DMS53 (cell line): ENCODE results near the gene WIPI1.
"Not testable (repeated sequence)": the region's sequence is repeated elsewhere in the genome, so short reads cannot be mapped to it uniquely, and the experiment has no call there.

Experiments
- DNase-seq: peaks from one replicate; lab custom pipeline; 2025; lab: John Stamatoyannopoulos, UW

The WIPI1 gene

GRCh38 chr17:68437979-68438822 is 19.1 kb downstream of the WIPI1 start:
- peak; percentile 74 for DNase-seq

DNA sequence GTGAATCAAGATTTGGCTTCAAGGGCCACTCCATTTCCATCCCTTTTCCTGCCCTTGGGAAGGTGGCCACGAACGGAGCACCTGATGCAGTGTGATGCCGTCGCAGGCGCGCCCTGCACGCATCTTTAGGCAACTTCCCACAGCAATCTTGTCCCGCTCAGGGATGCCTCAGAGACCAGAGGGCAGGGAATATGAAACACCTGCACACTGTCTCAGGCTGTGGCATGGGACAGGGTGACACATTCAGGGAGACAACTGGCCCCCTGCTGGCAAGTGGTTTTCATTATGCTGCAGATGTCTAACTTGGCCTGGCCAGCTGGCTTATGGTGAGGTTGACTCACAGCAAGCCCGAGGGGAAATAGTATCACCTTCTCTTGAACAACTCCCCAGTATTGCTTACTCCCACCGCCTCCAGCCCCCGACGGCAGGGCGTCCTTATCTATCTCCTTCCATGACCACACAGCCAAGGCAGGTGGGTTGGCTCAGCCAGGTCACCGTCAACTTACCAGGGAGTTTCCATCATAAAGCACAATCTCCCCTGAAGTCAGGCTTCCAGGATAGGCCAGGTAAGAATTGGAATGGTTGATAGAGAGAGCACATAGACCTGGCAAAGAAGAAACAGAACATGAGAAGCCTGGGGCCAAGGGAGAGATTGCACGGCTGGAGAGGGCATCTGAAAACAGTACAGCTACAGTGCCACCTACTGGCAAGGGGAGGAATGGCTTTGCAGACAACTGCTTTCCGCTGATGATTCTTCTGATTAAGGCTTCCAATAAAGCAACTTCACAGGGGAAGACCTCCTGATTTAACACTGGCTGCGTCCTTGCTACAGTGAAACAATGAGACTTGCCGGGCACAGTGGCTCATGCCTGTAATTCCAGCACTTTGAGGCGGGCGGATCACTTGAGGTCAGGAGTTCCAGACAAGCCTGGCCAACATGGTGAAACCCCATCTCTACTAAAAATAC is 21.1 kb downstream of the WIPI1 start:
- peak; percentile 87 for DNase-seq

GRCh38 chr17:68435361-68435760 is 21.9 kb downstream of the WIPI1 start:
- no peak for DNase-seq

- no peak for DNase-seq
These were observed 23.3 kb downstream of the WIPI1 start for GRCh38 chr17:68433911-68434508.

DNA sequence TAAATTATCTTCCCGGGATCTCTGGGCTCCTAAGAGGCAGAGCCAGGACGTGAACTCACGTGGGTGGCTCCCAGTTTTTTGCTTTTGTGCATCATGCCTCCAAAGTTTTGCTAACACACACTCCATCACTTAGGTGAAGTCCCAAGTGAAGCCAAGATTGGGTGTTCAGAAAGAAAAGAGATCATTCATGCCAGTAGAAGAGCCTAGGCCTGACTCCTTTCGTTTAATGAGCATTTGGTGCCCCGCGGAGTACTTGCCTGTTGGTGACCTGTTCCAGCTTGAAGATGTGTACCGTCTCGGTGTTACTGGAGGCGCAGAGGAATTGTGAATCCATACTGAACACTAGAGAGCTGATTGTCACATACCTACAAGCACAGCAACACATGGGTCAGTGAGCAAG is 24.1 kb downstream of the WIPI1 start:
- no peak for DNase-seq

DNA sequence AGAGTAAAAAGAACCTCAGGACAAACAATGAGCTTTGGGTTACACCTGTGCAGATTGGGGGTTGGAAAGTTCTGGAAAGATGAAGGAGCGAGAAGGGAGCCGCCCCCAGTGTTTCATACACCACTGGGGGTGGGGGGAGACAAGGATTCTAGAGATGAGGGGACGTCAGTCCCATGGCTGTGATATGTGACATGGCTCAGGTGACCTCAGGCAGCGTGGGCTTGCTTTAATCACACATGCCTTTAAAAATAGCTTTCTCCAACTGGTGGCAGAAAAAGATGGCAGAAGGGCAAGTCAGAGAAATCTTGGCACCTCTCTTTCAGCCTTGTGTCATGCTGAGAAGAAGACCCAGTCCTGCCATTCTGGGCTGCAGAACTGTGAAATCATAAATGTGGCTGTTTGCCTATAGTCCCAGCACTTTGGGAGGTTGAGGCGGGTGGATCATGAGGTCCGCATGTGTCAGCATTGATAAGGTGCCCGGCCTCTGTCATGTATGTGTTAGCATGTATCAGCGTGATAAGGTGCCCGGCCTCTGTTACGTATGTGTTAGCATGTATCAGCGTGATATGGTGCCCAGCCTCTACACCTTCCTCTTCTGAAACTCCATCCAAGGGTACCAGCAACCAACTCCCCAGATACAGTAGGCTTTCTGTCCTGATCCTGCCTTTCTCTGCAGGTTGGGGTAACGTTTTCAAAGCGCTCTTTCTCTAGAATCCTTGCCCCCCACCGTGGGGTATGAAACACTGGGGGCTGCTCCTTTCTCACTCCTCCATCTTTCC is 25.0 kb downstream of the WIPI1 start:
- DNase-seq, result no peak

- peak; percentile 43 for DNase-seq
These were observed 25.6 kb downstream of the WIPI1 start for GRCh38 chr17:68431661-68432071.

GRCh38 chr17:68431045-68431608 is 26.2 kb downstream of the WIPI1 start:
- DNase-seq, result no peak

DNA sequence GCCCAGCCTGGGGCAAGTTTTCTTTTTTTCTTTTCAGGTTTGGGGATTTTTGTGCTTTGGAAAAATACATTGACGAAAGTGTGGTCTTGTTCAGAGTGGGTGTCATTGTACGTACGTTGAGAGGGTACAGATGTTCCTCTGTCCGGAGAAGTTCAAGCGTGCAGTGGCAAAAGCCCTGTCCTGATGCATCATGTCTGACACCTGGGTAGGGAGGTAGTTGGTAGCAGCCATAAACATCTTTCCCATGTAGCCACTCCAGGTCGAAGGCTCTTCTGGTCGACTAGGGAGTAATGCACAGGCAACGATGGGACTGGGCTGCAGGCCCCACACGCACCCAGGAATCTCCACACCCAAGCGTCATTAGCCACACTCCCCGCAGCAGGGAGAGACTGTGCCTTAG is 27.4 kb downstream of the WIPI1 start:
- DNase-seq, result no peak

DNA sequence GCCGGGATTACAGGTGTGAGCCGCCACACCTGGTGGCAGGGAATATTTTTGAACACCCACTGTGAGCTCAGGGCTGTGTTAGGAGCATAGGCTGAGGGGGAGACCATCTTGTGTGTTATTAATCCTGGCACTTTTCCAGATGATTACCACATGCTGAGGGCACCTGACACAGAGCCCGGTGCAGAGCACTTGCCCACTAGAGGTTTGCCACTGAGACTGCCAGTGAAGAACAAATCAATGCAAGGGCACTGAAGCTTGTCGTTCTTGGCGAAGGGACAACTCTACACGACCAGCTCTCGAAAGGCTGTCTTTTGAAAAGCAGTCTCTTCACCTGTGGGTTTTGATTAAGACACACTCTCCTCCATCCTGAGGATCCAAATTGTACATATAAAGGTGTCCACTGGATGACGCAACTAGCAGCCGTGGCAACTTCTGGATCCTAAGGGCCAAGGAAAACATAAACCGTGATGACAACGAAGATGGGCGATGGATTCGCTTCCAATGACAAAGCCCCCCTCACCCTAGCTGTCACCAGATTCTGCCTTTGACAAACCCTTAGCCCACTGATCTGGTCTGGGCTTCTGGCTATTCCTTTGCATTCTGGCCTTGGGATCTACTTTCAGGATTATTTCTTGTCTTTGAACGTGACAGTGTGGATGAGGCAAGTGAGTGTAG is 28.7 kb downstream of the WIPI1 start:
- no peak for DNase-seq

GRCh38 chr17:68427575-68427974 is 29.7 kb downstream of the WIPI1 start:
- no peak for DNase-seq

GRCh38 chr17:68425979-68426378 is 31.3 kb downstream of the WIPI1 start:
- DNase-seq, result no peak

DNA sequence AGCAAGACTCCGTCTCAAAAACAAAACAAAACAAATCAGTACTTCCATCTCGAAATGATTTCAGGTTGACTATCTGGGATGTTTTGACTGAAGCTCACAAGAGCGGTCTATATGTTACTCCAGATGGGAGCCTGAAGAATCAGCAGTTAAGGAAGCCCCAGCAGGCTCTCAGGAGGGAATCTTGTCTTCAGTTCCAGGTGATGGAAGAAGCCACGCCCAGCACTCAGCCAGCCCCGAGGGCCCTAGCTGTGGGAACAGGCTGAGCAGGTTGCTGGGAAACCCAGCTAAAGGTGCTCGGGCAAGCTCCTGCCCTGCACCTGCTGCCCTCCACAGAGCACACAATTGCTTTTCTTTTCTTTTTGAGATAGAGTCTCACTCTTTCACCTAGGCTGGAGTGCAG is 32.4 kb downstream of the WIPI1 start:
- peak; percentile 90 for DNase-seq

GRCh38 chr17:68424203-68424602 is 33.1 kb downstream of the WIPI1 start:
- no peak for DNase-seq

- DNase-seq, result no peak
These were observed 34.0 kb downstream of the WIPI1 start for GRCh38 chr17:68423251-68423650.

DNA sequence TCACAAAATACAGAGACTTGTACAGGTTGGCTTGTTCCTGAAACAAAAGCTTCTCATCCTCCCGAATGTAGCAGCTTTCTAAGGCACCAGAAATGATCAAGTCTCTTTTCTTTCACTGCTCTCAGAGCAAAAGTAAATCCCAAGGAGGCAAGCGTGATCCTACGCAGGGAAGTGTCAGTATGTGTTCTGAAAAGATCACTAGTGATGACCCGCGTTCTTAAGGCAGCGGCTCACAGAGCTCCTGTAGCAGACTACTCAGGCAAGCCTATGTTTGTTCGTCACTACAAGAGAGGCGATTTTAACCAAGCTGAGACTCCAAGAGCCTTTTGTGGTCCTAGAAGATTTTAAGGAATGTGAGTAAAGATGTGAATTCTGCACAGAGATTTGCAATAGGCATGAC is 34.5 kb downstream of the WIPI1 start:
- no peak for DNase-seq

- no peak for DNase-seq
These were observed 35.8 kb downstream of the WIPI1 start for GRCh38 chr17:68421486-68421885.

DNA sequence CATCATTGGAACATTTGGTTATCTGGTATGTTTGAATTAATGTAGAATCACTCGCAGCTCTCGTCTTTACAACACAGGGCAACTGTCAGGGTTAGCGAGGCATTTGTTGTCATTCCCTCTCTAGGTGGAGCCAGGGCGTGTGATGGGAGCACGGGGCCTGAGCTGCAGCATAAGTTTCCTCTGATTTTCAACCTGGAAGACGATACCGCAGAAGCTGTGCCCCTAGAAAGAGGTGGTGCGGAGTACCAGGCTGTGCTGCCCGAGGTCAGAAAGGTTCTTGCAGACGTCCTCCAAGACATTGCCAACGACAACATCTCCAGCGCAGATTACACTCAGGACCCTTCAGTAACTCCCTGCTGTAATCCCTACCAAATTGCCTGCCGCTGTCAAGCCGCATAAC is 37.2 kb downstream of the WIPI1 start:
- DNase-seq, result no peak

DNA sequence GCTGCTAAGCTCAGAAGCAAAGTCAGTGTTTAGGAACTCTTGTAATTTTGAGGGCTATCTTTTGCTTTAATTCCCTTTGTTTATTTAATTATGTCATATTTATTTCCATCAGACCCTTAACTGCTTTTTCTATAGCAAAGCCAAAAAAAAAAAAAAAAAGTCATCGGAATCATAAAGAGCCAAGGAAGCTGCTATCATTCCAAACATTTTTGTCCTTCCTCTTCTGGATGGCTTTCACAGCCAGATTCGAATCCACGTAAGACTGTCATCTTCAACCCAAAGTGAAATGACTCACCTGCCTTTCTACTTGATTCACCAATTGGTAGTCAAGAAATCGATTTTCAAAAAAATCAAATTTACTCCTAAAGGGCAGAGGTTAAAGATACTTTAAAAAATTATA is 38.4 kb downstream of the WIPI1 start:
- no peak for DNase-seq

GRCh38 chr17:68417317-68417716 is 40.0 kb downstream of the WIPI1 start:
- no peak for DNase-seq

DNA sequence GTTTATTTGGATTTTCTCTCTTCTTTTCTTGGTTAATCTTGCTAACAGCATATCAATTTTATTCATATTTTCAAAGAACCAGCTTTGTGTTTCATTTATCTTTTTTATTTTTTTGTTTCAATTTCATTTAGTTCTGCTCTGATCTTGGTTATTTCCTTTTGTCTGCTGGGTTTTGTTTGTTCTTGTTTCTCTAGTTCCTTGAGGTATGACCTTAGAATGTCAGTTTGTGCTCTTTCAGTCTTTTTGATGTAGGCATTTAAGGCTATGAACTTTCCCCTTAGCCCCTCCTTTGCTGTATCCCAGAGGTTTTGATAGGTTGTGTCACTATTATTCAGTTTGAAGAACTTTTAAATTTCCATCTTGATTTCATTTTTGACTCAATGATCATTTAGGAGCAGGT is 42.4 kb downstream of the WIPI1 start:
- not testable (repeated sequence) for DNase-seq
